ENCODE data around the gene RHBDL3.
"Not testable (repeated sequence)": the region's sequence is repeated elsewhere in the genome, so short reads cannot be mapped to it uniquely, and the experiment has no call there.

RHBDL3 gene

GRCh38 chr17:32315171-32315570, 49.5 kb downstream of the RHBDL3 start:
- Histone ChIP-seq H2AFZ (no peak overlapping the region), H3K4me3 (ENCODE audit: low read depth, low read length) (no peak overlapping the region), H3K4me2 (ENCODE audit: low read length) (no peak overlapping the region), H3K27me3 (ENCODE audit: control insufficient read depth, insufficient read depth, low read length) (no peaks in the 10 kb centered on the region), H3K4me1 (no peaks in the 10 kb centered on the region), H3K79me2 (no peaks in the 10 kb centered on the region), H3K27ac (no peak overlapping the region), H3K9ac (no peak overlapping the region), H3K36me3 (ENCODE audit: control insufficient read depth, insufficient read depth, low read length) (no peaks in the 10 kb centered on the region), H3K9me3 (ENCODE audit: control insufficient read depth, low read length) (no peaks in the 10 kb centered on the region)
- TF ChIP-seq, protein P1, sequence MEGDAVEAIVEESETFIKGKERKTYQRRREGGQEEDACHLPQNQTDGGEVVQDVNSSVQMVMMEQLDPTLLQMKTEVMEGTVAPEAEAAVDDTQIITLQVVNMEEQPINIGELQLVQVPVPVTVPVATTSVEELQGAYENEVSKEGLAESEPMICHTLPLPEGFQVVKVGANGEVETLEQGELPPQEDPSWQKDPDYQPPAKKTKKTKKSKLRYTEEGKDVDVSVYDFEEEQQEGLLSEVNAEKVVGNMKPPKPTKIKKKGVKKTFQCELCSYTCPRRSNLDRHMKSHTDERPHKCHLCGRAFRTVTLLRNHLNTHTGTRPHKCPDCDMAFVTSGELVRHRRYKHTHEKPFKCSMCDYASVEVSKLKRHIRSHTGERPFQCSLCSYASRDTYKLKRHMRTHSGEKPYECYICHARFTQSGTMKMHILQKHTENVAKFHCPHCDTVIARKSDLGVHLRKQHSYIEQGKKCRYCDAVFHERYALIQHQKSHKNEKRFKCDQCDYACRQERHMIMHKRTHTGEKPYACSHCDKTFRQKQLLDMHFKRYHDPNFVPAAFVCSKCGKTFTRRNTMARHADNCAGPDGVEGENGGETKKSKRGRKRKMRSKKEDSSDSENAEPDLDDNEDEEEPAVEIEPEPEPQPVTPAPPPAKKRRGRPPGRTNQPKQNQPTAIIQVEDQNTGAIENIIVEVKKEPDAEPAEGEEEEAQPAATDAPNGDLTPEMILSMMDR (IDR thresholded peaks at IDR 0.05): no peak

GRCh38 chr17:32316653-32317052, 51.0 kb downstream of the RHBDL3 start:
- H2AFZ ChIP-seq; H3K9ac ChIP-seq; H3K27ac ChIP-seq; H3K79me2 ChIP-seq; H3K9me3 ChIP-seq (ENCODE audit: control insufficient read depth, low read length); H3K4me2 ChIP-seq (ENCODE audit: low read length); H3K4me1 ChIP-seq; H3K27me3 ChIP-seq (ENCODE audit: control insufficient read depth, insufficient read depth, low read length); H3K4me3 ChIP-seq (ENCODE audit: low read depth, low read length); H3K36me3 ChIP-seq (ENCODE audit: control insufficient read depth, insufficient read depth, low read length): not testable (repeated sequence)

- Histone ChIP-seq H3K27ac (no peak overlapping the region), H2AFZ (no peak overlapping the region), H3K4me3 (ENCODE audit: low read depth, low read length) (no peak overlapping the region), H3K27me3 (ENCODE audit: control insufficient read depth, insufficient read depth, low read length) (no peaks in the 10 kb centered on the region), H3K4me2 (ENCODE audit: low read length) (no peak overlapping the region), H3K9me3 (ENCODE audit: control insufficient read depth, low read length) (no peaks in the 10 kb centered on the region), H3K36me3 (ENCODE audit: control insufficient read depth, insufficient read depth, low read length) (no peaks in the 10 kb centered on the region), H3K9ac (no peak overlapping the region), H3K79me2 (no peaks in the 10 kb centered on the region), H3K4me1 (no peaks in the 10 kb centered on the region)
- TF ChIP-seq, protein P1 (IDR thresholded peaks at IDR 0.05): no peak
These were observed 51.7 kb downstream of the RHBDL3 start for GRCh38 chr17:32317353-32317752.

- Histone ChIP-seq H3K4me2 (ENCODE audit: low read length) (no peak overlapping the region), H2AFZ (no peak overlapping the region), H3K27ac (no peak overlapping the region), H3K79me2 (no peaks in the 10 kb centered on the region), H3K4me1 (no peaks in the 10 kb centered on the region), H3K27me3 (ENCODE audit: control insufficient read depth, insufficient read depth, low read length) (no peaks in the 10 kb centered on the region), H3K4me3 (ENCODE audit: low read depth, low read length) (no peak overlapping the region), H3K36me3 (ENCODE audit: control insufficient read depth, insufficient read depth, low read length) (no peaks in the 10 kb centered on the region), H3K9ac (no peak overlapping the region), H3K9me3 (ENCODE audit: control insufficient read depth, low read length) (no peaks in the 10 kb centered on the region)
- TF ChIP-seq, protein P1 (IDR thresholded peaks at IDR 0.05): no peak
These were observed 52.4 kb downstream of the RHBDL3 start for GRCh38 chr17:32318071-32318470.

DNA sequence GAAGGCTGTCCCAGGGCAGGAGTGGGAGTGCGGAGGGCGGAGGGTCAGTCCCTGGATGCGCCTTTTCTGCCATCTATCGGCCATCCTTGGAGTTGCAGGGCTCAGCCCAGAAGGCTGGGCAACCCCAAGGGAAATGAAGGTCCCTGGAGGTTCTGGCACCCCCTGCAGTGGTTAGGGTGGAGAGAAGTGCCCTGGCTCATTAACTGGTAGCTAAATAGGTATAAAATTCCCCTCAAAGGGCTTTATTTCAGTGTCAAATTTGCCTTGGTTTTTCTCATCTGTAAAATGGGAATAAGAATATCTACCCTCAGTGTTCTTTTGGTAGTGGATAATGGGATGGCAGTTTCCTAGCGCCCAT, 53.9 kb downstream of the RHBDL3 start:
- no peaks in the 10 kb centered on the region for H3K4me1 ChIP-seq
- H3K9me3 ChIP-seq (ENCODE audit: control insufficient read depth, low read length): no peaks in the 10 kb centered on the region
- no peak overlapping the region for H3K27ac ChIP-seq
- no peak overlapping the region for H3K4me3 ChIP-seq (ENCODE audit: low read depth, low read length)
- no peak overlapping the region for H3K4me2 ChIP-seq (ENCODE audit: low read length)
- TF ChIP-seq, protein P1 (IDR thresholded peaks at IDR 0.05): peak; percentile 95
- no peak overlapping the region for H3K9ac ChIP-seq
- no peaks in the 10 kb centered on the region for H3K79me2 ChIP-seq
- no peak overlapping the region for H2AFZ ChIP-seq
- H3K27me3 ChIP-seq (ENCODE audit: control insufficient read depth, insufficient read depth, low read length): no peaks in the 10 kb centered on the region
- no peaks in the 10 kb centered on the region for H3K36me3 ChIP-seq (ENCODE audit: control insufficient read depth, insufficient read depth, low read length)

GRCh38 chr17:32320080-32320479, 54.4 kb downstream of the RHBDL3 start:
- not testable (repeated sequence) for H3K79me2 ChIP-seq; H3K4me2 ChIP-seq (ENCODE audit: low read length); H2AFZ ChIP-seq; H3K9ac ChIP-seq; H3K27ac ChIP-seq; H3K27me3 ChIP-seq (ENCODE audit: control insufficient read depth, insufficient read depth, low read length); H3K36me3 ChIP-seq (ENCODE audit: control insufficient read depth, insufficient read depth, low read length); H3K9me3 ChIP-seq (ENCODE audit: control insufficient read depth, low read length); H3K4me3 ChIP-seq (ENCODE audit: low read depth, low read length); H3K4me1 ChIP-seq

Data from parathyroid adenoma (tissue), 2 donors.